Measurements from ENCODE around the gene RBM43.

The RBM43 gene

GRCh38 chr2:151204756-151205155 lies 56.9 kb downstream of the RBM43 start:
- peak overlapping the region; percentile 11; the same call in 1 of the 2 replicates for H2AFZ ChIP-seq (ENCODE audit: low read length)
- H3K4me3 ChIP-seq (ENCODE audit: low read length, poor library complexity, severe bottlenecking) = no peak overlapping the region
- H3K27me3 ChIP-seq (ENCODE audit: insufficient read depth, low read length, poor library complexity, severe bottlenecking) = no peaks in the 10 kb centered on the region
- peaks cover 48% of the 10 kb centered on the region for H3K4me1 ChIP-seq (ENCODE audit: insufficient read depth, low read length, poor library complexity, severe bottlenecking)
- peaks cover 7% of the 10 kb centered on the region for H3F3A ChIP-seq (ENCODE audit: low read depth)
- no peaks in the 10 kb centered on the region for H3K9me2 ChIP-seq (replicated peaks; ENCODE audit: low read depth, low read length)
- H3K9ac ChIP-seq (ENCODE audit: low read depth, low read length, poor library complexity, severe bottlenecking) = no peak overlapping the region
- H3K79me2 ChIP-seq (ENCODE audit: insufficient read depth, low read length) = no peaks in the 10 kb centered on the region
- no peak for TF ChIP-seq EZH2phosphoT487 (IDR thresholded peaks at IDR 0.05; ENCODE audit: borderline replicate concordance)
- TF ChIP-seq, protein P1, sequence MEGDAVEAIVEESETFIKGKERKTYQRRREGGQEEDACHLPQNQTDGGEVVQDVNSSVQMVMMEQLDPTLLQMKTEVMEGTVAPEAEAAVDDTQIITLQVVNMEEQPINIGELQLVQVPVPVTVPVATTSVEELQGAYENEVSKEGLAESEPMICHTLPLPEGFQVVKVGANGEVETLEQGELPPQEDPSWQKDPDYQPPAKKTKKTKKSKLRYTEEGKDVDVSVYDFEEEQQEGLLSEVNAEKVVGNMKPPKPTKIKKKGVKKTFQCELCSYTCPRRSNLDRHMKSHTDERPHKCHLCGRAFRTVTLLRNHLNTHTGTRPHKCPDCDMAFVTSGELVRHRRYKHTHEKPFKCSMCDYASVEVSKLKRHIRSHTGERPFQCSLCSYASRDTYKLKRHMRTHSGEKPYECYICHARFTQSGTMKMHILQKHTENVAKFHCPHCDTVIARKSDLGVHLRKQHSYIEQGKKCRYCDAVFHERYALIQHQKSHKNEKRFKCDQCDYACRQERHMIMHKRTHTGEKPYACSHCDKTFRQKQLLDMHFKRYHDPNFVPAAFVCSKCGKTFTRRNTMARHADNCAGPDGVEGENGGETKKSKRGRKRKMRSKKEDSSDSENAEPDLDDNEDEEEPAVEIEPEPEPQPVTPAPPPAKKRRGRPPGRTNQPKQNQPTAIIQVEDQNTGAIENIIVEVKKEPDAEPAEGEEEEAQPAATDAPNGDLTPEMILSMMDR (conservative IDR thresholded peaks at IDR 0.05; ENCODE audit: low read length) = no peak
- no peaks in the 10 kb centered on the region for H3K36me3 ChIP-seq (ENCODE audit: insufficient read depth, low read length)
- no peak overlapping the region for H3K4me2 ChIP-seq (ENCODE audit: low read depth, low read length, poor library complexity, severe bottlenecking)
- H3K9me3 ChIP-seq (ENCODE audit: insufficient read depth, low read depth, low read length) = no peaks in the 10 kb centered on the region
- no peaks in the 10 kb centered on the region for H4K20me1 ChIP-seq (ENCODE audit: insufficient read depth, low read length, poor library complexity, severe bottlenecking)

DNA sequence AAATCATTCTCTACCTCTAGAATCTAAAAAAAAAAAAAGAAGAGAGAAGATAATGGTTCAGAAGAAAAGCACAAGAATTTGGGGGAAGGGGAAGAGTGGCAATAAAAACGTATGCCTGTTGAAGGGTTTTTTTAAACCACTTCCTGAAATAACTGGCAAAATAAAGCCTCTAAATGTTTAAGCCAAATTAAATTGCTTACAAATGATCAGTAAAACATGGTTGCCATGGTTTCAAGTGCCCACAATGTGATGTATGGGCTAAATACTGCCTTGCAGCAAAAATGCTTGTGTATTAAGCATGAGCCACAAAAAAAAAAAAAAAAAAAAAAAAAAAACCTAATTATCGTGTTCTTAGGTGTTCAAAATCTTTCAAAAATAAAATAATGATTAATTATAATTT lies 60.8 kb downstream of the RBM43 start:
- Histone ChIP-seq H3K9ac (ENCODE audit: low read depth, low read length, poor library complexity, severe bottlenecking) (peak overlapping the region; percentile 72), H3K9me2 (replicated peaks; ENCODE audit: low read depth, low read length) (no peaks in the 10 kb centered on the region), H4K20me1 (ENCODE audit: insufficient read depth, low read length, poor library complexity, severe bottlenecking) (no peaks in the 10 kb centered on the region), H3K27me3 (ENCODE audit: insufficient read depth, low read length, poor library complexity, severe bottlenecking) (no peaks in the 10 kb centered on the region), H3K4me2 (ENCODE audit: low read depth, low read length, poor library complexity, severe bottlenecking) (peak overlapping the region; percentile 78), H3K4me3 (ENCODE audit: low read length, poor library complexity, severe bottlenecking) (peak overlapping the region; percentile 58), H3K79me2 (ENCODE audit: insufficient read depth, low read length) (no peaks in the 10 kb centered on the region), H3K4me1 (ENCODE audit: insufficient read depth, low read length, poor library complexity, severe bottlenecking) (peaks cover 70% of the 10 kb centered on the region), H3K9me3 (ENCODE audit: insufficient read depth, low read depth, low read length) (no peaks in the 10 kb centered on the region), H3K36me3 (ENCODE audit: insufficient read depth, low read length) (no peaks in the 10 kb centered on the region), H3F3A (ENCODE audit: low read depth) (peaks cover 7% of the 10 kb centered on the region), H2AFZ (ENCODE audit: low read length) (peak overlapping the region; percentile 6; the same call in 1 of the 2 replicates)
- TF ChIP-seq, protein P1 (conservative IDR thresholded peaks at IDR 0.05; ENCODE audit: low read length) = no peak
- peak; percentile 43; the same call in 1 of the 2 replicates for TF ChIP-seq EZH2phosphoT487 (IDR thresholded peaks at IDR 0.05; ENCODE audit: borderline replicate concordance)

DNA sequence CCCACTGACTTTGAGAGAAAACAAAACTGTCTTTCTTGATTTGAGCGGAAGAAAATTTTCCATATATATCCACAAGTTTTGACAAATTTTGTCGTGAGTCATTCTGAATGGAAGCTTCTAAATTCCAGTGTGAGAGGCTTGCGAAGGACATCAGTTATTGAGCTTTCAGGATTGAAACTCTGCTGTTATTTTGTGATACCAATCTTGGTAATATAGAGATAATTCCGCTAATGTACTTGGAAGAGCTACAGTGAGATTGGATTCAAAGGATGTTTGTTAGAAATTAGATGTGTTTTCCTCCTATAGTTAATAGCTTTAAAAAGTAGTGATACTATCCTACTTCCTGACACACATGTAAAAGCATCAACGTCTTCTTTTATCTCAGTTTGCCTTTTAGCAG lies 61.4 kb downstream of the RBM43 start:
- H2AFZ ChIP-seq (ENCODE audit: low read length) = peak overlapping the region; percentile 6; the same call in 1 of the 2 replicates
- H3K4me3 ChIP-seq (ENCODE audit: low read length, poor library complexity, severe bottlenecking) = peak overlapping the region; percentile 58
- H3K79me2 ChIP-seq (ENCODE audit: insufficient read depth, low read length) = no peaks in the 10 kb centered on the region
- no peaks in the 10 kb centered on the region for H3K9me3 ChIP-seq (ENCODE audit: insufficient read depth, low read depth, low read length)
- peak overlapping the region; percentile 72 for H3K9ac ChIP-seq (ENCODE audit: low read depth, low read length, poor library complexity, severe bottlenecking)
- peaks cover 7% of the 10 kb centered on the region for H3F3A ChIP-seq (ENCODE audit: low read depth)
- no peaks in the 10 kb centered on the region for H3K36me3 ChIP-seq (ENCODE audit: insufficient read depth, low read length)
- H3K4me1 ChIP-seq (ENCODE audit: insufficient read depth, low read length, poor library complexity, severe bottlenecking) = peaks cover 73% of the 10 kb centered on the region
- H4K20me1 ChIP-seq (ENCODE audit: insufficient read depth, low read length, poor library complexity, severe bottlenecking) = no peaks in the 10 kb centered on the region
- peak overlapping the region; percentile 78 for H3K4me2 ChIP-seq (ENCODE audit: low read depth, low read length, poor library complexity, severe bottlenecking)
- TF ChIP-seq, protein P1 (conservative IDR thresholded peaks at IDR 0.05; ENCODE audit: low read length) = no peak
- TF ChIP-seq EZH2phosphoT487 (IDR thresholded peaks at IDR 0.05; ENCODE audit: borderline replicate concordance) = no peak
- no peaks in the 10 kb centered on the region for H3K9me2 ChIP-seq (replicated peaks; ENCODE audit: low read depth, low read length)
- no peaks in the 10 kb centered on the region for H3K27me3 ChIP-seq (ENCODE audit: insufficient read depth, low read length, poor library complexity, severe bottlenecking)

Measured in Loucy (cell line).